GM12891 (cell line): ENCODE measurements around the gene PI4KA.

Experiments used
- POLR2A ChIP-seq: IDR thresholded peaks from 2 replicates; pipeline ENCODE4 v1.6.1; 2011; ENCODE audit warnings: low read depth, low read length, control low read depth
- POLR2AphosphoS5 ChIP-seq: IDR thresholded peaks from 2 replicates; pipeline ENCODE4 v1.6.1; 2011; ENCODE audit warnings: low read depth, low read length, control low read depth
- TAF1 ChIP-seq: IDR thresholded peaks from 2 replicates; pipeline ENCODE4 v1.6.1; 2011; ENCODE audit warnings: low read depth, low read length, control low read depth

GRCh38 chr22:20865331-20865730, 6.7 kb upstream of the PI4KA start:
- TF ChIP-seq POLR2AphosphoS5 (no peak), POLR2A (no peak), TAF1 (no peak)
